Left lung (tissue), 10 donors: Measurements from ENCODE around the gene GAS2L2. TPM values are rescaled to one million over a fixed set of nuclear protein-coding genes. Genes with fewer than 3 reads are reported as not detected.

Experiments used
- ATAC-seq: fragments of 200-7000 bp; cut with Tn5 transposase; one replicate; pipeline ENCODE4 v1.9.1; 2020; ENCODE audit warnings: moderate library complexity
- DNase-seq, 4 donors: peaks; one replicate each; pipeline ENCODE4 v3.0.0-alpha.2; 2013 to 2020
- H3K27ac ChIP-seq, 2 donors: fragments of 200-600 bp; sonication (generic) in 1 of 2; one replicate each; pipeline versions ENCODE4 v1.5.0 to v1.8.0; 2020 to 2021
- H3K27me3 ChIP-seq, 2 donors: fragments of 200-600 bp; sonication (generic) in 1 of 2; one replicate each; pipeline versions ENCODE4 v1.5.0 to v1.8.0; 2020 to 2021
- H3K36me3 ChIP-seq, 2 donors: fragments of 200-600 bp; sonication (generic) in 1 of 2; one replicate each; pipeline versions ENCODE4 v1.5.0 to v1.8.0; 2020 to 2021
- H3K4me1 ChIP-seq, 2 donors: fragments of 200-600 bp; one replicate each; pipeline ENCODE4 v1.8.0; 2021
- H3K4me3 ChIP-seq, 2 donors: fragments of 200-600 bp; sonication (generic) in 1 of 2; one replicate each; pipeline versions ENCODE4 v1.5.0 to v1.8.0; 2020 to 2021; ENCODE audit warnings: mild to moderate bottlenecking in 1 of 2
- H3K9me3 ChIP-seq, 2 donors: fragments of 200-600 bp; sonication (generic) in 1 of 2; one replicate each; pipeline versions ENCODE4 v1.5.0 to v1.8.0; 2020 to 2021
- intact Hi-C, 2 donors: fragments of 100-400 bp; cut with DNase I; formaldehyde crosslinking; loops; one replicate each; pipeline versions ENCODE4 v1.11.2 to v1.14.2; 2022
- polyA plus RNA-seq, 6 donors: library from polyadenylated mRNA; unstranded; fragments of 120-200 nt; gene quantifications; one replicate each; pipeline ENCODE4 v1.2.1, GENCODE V29; 2013; ENCODE audit not compliant: insufficient read length in 6 of 6
- total RNA-seq, 2 donors: library from RNA; stranded (reverse); fragmentation: NEBNext Ultra II Directional; extraction: Animal tissue kit (Norgen Biotek cat#: 25700); gene quantifications; one replicate each; pipeline ENCODE4 v1.2.1, GENCODE V29; 2021
- TF ChIP-seq, protein P1 (sequence below), 2 donors: fragments of 200-600 bp; sonication (generic) in 1 of 2; IDR thresholded peaks; one replicate each; pipeline versions ENCODE4 v1.5.0 to v1.8.0; 2021; ENCODE audit warnings: antibody characterized with exemption in 2 of 2
- donor health status: DM: no; HTN: yes; CAD: no.
- donor health status: DM: no; HTN: no; CAD: no.

GAS2L2 gene
- total and polyA plus RNA-seq, 8 donors, result 0.15 to 1.8 (median 1.1) TPM

DNA sequence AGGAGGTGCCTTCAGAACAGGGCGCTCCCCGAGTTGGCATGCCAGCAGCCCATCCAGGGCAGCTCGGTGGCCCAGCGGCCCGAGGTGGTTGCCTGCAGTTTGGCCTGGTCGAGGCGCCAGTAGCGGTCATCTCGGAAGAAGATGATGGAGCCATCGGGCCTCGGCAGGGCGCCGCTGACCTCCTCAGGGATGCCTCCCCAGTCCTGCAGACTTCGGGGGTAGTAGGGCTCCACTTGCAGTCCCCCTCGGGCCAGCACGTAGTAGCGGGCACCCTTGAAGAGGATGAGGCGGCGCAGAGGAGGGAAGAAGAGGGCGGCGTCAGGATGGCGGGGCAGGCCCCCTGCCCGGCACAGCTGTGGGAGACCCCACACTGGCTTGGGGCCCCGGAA is 13.4 kb upstream of the GAS2L2 start:
- peak in 1 of 4 donors; percentile 81 for DNase-seq
- intact Hi-C loops, result no loop called here
- Histone ChIP-seq H3K9me3 (no peaks in the 10 kb centered on the region), H3K36me3 (no peaks in the 10 kb centered on the region), H3K27ac (no peak overlapping the region), H3K27me3 (peaks cover 0 to 14% of the 10 kb centered on the region in 2 donors), H3K4me1 (peaks cover 5 to 17% of the 10 kb centered on the region in 2 donors), H3K4me3 (no peak overlapping the region)
- TF ChIP-seq, protein P1, sequence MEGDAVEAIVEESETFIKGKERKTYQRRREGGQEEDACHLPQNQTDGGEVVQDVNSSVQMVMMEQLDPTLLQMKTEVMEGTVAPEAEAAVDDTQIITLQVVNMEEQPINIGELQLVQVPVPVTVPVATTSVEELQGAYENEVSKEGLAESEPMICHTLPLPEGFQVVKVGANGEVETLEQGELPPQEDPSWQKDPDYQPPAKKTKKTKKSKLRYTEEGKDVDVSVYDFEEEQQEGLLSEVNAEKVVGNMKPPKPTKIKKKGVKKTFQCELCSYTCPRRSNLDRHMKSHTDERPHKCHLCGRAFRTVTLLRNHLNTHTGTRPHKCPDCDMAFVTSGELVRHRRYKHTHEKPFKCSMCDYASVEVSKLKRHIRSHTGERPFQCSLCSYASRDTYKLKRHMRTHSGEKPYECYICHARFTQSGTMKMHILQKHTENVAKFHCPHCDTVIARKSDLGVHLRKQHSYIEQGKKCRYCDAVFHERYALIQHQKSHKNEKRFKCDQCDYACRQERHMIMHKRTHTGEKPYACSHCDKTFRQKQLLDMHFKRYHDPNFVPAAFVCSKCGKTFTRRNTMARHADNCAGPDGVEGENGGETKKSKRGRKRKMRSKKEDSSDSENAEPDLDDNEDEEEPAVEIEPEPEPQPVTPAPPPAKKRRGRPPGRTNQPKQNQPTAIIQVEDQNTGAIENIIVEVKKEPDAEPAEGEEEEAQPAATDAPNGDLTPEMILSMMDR (IDR thresholded peaks at IDR 0.05), result no peak
- no peak for ATAC-seq

DNA sequence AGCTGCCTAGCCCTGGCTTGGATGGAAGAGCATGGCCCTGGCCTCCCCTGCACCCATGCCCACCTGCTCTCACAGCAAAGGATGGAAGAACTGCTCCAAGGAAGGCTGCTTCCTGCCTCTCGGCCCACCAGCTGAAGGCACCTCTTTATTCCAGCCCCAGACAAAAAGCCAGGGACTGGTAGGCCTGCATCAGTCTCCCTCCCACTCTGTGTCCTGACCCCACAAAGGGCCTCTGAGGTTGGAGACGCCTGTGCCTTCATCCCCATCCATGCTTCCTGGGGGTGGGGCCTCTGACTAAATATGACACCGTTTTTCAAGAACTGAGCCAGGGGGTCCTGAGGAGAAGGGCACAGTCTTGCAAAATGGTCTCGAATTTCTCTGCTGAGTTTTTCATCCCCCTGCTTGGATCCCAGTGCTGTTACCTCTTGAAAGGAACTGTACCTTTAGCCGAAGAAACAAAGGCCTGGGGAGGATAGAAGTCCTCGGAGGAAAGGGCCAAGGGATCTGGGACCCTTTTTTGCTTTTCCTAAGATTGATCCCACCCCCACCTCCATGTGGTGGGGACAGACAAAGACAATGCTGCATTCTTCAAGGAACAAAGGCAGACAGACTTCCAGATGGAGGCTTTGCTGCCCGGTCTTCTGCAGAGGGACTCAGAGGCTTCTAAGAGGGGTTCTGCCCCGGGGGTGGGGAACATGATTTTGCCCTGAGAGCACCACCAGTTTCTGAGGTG is 12.9 kb upstream of the GAS2L2 start:
- DNase-seq (no peak), ATAC-seq (no peak)
- peaks cover 0 to 14% of the 10 kb centered on the region in 2 donors for H3K27me3 ChIP-seq
- H3K4me1 ChIP-seq, result peaks cover 5 to 17% of the 10 kb centered on the region in 2 donors
- no peak overlapping the region for H3K4me3 ChIP-seq
- H3K27ac ChIP-seq, result no peak overlapping the region
- no peaks in the 10 kb centered on the region for H3K36me3 ChIP-seq
- TF ChIP-seq, protein P1 (IDR thresholded peaks at IDR 0.05), result no peak
- intact Hi-C loops, result loop anchor here in 1 of 2 donors (2.0 kb wide), 1 partner anchor 39 kb away; no protein-coding TSS in a partner anchor
- H3K9me3 ChIP-seq, result no peaks in the 10 kb centered on the region

DNA sequence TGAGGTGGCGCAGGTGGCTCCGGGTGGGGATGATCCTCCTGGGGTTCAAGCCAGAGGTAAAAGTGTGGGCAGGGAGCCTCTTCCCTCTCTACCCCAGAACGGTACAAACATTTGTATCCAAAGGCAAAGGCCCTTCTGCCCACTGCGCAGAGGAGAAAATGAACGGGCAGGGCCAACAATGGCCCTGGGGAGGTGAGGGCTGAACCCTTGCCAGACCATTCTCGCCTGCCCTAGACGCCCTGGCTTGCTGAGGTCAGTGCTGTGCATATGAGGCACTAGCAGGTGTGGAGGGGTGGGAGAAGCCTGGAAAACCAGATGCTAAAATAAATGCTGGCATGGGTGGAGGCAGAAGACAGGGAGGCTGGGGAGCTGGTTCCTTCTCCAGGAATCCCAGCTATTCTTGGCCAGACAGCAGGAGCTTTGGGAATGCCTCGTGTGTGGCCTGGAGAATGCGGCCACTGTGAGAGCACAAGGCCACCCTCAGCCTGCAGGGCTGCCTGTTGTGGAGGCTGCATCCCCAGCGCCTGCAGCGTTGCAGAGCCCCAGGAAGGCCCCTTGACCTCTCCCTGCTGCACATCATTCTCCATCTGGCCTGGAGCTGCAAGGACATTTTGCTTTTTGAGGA is 12.2 kb upstream of the GAS2L2 start:
- no peak overlapping the region for H3K27ac ChIP-seq
- intact Hi-C loops, result loop anchor here in 1 of 2 donors (2.0 kb wide), 1 partner anchor 40 kb away; no protein-coding TSS in a partner anchor
- no peaks in the 10 kb centered on the region for H3K36me3 ChIP-seq
- H3K4me1 ChIP-seq, result peaks cover 5 to 17% of the 10 kb centered on the region in 2 donors
- peak in 1 of 4 donors; percentile 29 for DNase-seq
- TF ChIP-seq, protein P1 (IDR thresholded peaks at IDR 0.05), result no peak
- no peaks in the 10 kb centered on the region for H3K9me3 ChIP-seq
- ATAC-seq, result no peak
- H3K4me3 ChIP-seq, result no peak overlapping the region
- peaks cover 0 to 14% of the 10 kb centered on the region in 2 donors for H3K27me3 ChIP-seq

DNA sequence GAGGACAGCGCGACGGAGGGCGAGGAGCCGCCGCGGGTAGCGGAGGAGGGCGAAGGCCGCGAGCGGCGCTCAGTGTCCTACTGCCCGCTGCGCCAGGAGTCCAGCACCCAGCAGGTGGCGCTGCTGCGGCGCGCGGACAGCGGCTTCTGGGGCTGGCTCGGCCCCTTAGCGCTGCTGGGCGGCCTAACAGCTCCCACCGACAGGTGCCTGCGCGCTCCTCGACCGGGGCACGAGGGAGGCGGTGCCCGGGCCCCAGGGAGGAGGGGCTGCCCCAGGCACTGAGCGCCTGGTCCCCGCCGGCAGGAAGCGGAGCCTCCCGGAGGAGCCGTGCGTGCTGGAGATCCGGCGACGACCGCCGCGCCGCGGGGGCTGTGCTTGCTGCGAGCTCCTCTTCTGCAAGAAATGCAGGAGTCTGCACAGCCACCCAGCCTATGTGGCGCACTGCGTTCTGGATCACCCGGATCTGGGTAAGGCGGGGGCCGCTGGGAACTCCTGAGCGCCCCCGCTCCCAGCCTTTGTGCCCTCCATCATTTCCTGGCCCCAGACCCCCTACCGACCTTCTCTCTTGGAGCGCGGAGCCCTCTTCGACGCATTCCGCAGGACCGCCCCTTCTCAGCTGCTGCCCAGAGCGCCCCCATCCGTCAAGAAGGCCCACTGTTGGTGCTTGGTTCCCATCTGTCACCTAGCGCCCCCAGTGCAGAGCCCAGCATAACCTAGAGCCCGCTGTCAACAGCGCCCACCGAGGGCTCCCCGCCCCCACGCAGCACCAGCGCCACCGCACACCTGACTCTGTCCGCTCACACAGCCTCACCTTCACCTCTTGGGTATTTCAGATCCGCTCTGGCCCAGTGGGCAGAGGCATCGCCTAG is 11.3 kb upstream of the GAS2L2 start:
- intact Hi-C loops, result loop anchor here in 1 of 2 donors (2.0 kb wide), 1 partner anchor 40 kb away; no protein-coding TSS in a partner anchor
- ATAC-seq, result peak; percentile 96
- TF ChIP-seq, protein P1 (IDR thresholded peaks at IDR 0.05), result peak; percentile 88 to 97
- peak; percentile 81 to 98 (median 89) for DNase-seq
- Histone ChIP-seq H3K9me3 (no peaks in the 10 kb centered on the region), H3K36me3 (no peaks in the 10 kb centered on the region), H3K4me3 (peak overlapping the region; percentile 44 to 45), H3K27ac (no peak overlapping the region), H3K27me3 (peaks cover 0 to 14% of the 10 kb centered on the region in 2 donors), H3K4me1 (peaks cover 5 to 17% of the 10 kb centered on the region in 2 donors)
